Measurements from ENCODE around the gene ACVR1.

Gene ACVR1

DNA sequence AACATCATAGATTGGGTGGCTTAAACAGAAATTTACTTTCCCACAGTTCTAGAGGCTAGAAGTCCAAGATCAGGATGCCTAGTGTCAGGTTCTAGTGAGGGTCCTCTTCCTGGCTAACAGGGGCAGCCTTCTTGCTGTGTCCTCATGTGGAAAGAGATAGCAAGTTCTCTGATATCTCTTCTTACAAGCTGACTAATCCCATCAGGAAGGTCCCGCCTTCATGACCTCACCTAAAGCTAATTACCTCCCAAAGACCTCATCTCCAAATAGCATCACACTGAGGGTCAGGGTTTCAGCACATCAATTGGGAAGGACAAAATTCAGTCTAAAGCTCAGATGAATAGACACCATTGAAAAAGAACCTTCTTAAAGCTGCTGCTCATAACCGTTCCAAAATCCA, 22.9 kb downstream of the ACVR1 start:
- no peak for DNase-seq (ENCODE audit: low spot score)

DNA sequence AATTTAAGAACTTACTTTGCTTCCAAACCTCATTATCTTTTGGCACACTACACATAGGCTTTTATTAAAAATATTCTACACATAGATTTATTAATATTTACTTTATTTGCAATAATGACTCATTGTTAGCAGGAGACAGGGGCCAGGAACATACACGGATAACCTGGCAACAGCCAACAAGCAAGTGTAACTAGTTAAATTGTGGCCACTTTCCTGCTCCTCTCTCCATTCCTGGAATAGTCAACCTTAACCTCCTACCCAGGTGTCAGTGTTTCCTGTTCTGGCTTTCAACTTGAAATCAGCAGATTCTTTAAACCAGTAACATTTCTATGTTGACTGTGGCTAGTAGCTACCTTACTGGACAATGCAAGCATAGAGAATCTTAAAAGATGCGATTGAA, 26.5 kb downstream of the ACVR1 start:
- no peak for DNase-seq (ENCODE audit: low spot score)

DNA sequence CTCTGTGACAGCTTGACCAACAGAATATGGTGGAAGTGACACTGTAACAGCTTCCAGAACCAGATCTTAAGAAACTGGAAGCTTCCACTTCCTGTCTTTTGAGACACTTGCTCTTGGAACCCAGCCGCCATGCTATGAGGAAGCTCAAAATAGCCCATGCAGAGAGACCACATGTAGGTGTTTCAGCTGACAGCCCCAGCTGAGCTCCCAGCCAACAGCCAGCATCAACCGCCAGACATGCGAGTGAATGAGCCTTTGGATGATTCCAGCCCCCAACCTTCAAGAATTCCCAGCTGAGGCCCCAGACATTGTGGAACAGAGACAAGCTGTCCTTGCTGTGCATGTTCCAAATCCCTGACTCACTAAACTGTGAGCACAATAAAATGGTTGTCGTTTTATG, 27.9 kb downstream of the ACVR1 start:
- DNase-seq (ENCODE audit: low spot score) = no peak

DNA sequence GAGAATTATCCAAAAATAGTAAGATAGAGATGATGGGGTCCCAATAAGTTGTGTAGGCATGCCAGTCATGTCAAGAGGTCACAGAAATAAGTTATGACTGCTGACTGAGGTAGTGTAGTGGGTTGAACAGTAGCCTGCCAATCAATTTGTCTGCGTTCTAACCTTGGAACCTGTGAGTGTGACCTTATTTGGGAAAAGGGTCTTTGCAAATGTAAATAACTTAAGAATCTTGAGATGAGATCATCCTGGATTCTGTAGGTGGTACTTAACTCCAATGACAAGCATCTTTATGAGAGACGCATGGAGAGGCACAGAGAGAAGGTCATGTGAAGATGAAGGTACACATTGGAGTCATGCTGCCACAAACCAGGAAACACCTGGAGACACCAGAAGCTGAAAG, 31.0 kb downstream of the ACVR1 start:
- DNase-seq (ENCODE audit: low spot score) = no peak

DNA sequence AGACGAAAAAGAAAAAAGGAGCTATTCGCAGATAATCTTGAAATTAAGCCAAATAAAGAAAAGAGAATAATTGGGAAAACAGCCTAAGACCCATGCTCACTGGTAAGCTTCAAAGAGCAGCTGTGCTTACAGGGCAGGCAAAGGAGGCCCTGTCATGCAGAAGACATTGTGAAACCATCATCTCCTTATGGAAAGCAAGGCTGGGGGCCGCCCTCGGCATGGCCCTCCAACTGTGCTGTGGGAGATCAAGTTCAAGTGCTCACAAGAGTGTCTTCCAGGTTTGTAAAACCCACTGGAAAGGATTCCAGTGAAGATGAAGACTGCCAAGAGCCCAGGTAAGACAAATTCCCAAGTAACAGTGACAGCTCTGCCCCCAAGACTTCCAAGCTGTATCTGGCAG, 32.2 kb downstream of the ACVR1 start:
- DNase-seq (ENCODE audit: low spot score) = no peak

DNA sequence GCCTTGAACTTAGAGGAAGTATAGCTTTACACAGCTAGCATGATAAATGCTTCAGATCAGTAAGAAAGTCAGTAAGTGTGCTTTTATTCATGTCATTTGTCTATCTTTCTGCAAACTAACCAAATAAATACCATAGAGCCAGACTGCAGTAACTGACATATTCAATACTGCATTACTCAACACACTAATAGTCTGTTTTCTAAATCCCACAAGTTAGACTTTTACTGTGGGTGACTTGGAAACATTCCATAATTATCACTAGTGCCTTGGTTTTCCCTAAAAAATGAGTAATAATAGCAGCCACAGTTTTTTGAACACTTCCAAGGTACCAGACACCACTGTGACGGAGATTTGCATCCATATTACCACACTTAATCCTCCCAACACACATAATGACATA, 33.0 kb downstream of the ACVR1 start:
- DNase-seq (ENCODE audit: low spot score) = no peak

DNA sequence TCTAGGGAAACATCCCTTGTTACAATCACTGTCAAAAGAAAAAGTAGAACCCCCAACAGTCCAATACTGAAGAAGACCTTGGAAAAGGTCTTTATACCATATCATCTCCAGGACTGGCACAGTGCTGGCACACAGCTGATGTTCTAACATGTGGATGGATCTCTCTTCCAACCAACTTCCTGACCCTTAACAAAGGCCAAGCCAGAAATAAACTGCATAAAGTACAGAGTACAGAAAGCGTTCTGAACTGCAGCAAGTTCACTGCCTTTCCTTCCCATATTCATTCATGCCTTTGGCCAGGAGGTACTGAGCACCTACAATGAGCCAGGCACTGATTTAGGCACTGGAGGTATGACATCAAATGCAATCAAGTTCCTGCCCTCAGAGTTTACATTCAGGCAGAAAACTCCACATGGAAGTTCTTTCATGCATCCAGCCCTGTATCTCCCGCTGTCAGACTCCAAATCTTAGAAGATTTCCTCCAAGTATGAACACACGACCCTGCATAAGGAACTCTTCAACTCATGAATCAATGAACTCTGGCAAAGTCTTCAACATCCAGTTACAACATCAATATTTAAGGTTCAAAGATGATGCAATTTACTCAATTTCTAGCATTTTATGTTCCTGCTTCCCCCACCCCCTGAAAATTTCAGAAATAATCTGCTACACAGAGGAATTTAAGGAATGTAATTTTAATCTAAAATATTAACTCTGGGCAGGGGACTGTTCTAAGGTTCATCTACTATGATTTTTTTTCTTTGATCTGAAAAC, 33.8 kb downstream of the ACVR1 start:
- no peak for DNase-seq (ENCODE audit: low spot score)

DNA sequence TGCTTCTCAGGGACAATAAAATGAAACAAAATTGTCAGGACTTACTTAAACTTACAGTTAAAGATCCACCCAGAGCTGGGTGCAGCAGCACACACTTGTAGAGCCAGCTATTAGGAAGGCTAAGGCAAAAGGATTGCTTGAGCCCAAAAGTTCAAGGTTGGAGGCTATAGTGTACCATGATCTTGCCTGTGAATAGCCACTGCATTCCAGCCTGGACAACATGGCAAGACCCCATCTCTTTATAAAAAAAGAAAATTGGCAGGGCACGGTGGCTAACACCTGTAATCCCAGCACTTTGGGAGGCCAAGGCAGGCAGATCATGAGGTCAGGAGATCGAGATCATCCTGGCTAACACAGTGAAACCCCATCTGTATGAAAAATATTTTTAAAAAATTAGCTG, 34.6 kb downstream of the ACVR1 start:
- no peak for DNase-seq (ENCODE audit: low spot score)

DNA sequence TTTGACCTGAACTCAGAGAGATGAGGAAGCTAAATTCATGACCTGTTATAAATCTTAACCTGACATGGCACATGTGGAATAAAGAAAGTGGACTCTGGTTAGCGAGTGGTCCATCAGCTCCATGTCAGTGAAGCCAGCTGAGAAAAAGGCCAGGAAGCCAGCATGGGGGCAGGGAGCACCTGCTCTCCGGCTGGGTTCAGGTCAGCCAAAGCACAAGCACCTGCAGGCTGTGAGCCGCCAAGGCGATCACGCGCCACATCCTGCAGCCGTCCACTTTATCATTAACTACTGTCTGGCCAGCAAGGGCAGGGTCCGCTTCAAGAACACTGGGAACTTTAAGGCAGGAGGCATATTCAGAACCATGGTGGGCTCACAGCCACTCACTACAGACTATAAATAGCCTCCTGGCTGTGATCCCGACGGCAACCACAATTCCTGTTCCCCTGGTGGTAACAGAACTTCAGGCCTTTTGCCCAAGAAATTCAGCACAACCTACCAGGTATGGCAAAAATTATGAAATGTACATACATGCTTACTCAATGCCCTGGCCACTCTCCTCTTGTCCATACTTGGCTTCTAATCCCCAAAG, 35.5 kb downstream of the ACVR1 start:
- no peak for DNase-seq (ENCODE audit: low spot score)

DNA sequence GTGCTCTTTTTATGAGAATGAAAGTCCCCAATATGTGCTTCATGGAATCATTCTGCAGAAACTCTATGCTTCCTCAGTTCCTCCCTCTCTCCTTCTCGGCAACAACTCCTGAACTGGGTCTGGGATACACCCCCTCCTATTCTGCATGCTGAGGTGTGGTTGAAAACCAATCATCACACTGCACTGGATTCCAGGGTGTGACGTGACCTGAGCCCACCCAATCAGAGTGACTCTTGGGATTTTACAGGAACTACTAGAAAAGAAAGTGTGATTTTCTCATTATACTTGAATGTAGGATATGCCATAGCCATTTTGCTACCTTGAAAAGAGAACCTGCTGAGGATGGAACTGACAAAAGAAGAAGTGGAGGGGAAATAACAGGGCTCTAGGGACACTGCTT, 36.3 kb downstream of the ACVR1 start:
- DNase-seq (ENCODE audit: low spot score) = no peak

DNA sequence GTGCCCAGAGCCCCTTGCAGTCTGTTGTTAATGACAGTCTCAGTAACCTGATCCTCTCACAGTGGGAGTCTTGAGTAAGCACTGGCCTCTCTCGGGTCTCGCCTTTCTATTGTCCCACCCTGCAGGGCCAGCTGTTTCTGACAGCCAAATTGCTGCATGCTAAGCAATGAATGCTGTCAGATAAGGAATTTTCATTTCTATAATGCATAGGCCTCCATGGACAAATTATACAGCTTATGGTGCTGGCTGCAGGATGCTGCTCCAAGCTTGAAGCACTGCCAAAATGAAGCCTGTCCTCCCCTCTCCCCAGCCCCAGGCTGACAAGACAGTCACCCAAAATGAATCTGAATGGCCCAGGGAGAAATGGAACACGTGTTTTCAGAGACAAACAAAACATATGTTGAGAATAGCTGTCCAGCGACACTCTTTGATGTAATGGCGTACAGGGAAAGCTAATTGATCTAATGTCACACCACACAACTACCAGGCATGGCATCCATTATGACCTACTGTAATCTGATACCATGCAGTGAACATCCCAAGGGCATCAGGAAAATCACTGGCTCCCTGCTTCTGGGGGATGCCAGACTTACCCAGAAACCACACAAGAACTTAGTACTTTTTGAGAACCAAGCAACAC, 36.8 kb downstream of the ACVR1 start:
- no peak for DNase-seq (ENCODE audit: low spot score)

DNA sequence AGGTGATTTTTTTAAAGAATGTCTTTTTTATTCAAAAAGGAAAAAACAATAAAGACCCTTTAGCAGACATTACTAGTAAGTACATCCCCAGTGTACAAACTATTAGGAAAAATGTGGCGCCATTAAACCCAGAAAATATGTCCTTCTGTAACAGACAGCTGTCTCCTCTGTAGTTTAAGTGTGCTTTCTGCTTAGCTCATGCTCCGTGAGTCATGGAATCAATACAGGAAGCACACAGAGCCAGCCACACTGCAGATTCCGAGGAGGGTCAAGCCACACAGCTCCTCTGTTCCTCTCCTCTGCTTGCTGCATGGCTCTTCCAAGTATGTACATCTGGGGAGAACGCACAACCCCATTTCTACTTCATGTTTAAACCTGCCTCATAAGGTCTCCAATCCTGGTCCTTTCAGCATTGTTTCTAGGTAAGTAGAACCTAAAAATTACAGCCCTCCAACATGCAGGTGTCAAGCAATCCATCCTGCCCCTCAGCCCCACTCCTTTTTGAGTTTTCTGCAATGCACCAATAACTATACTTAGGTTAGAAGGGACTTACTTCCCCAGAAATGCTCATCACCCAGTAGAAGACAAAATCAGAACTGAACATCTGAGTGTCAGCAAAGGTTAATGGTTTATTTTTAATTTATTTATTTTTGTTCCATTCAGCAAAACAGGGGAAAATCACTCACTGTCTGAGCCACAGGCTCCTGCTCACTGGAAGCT, 37.5 kb downstream of the ACVR1 start:
- peak; percentile 61 for DNase-seq (ENCODE audit: low spot score)

DNA sequence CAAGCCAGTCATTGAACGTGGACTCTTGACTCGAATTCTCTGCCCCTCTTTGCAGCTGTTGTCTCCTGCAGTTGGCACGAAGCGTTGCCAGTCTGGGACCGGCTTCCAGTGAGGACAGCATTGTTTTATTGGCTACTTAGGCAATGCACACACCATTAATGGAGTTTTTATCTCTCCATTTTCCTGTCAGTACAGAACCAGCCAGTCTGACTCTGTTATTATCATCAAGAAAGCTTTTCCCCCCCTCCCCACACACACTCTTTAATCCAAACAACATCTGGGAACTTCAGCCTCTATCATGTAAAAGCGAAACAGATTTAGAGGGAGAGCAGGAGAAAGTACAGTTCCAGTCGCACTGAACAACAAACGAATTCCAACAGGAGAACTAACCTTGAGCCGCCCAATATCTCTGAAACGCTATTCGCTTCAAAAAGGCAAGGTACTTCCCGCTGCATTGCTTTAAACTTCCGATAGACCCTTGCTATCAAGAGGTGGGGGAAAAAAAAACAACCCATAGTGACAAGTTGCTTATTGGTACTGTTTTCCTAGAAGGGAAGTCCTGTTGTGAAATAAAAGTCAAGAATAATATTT, 38.2 kb downstream of the ACVR1 start:
- no peak for DNase-seq (ENCODE audit: low spot score)

DNA sequence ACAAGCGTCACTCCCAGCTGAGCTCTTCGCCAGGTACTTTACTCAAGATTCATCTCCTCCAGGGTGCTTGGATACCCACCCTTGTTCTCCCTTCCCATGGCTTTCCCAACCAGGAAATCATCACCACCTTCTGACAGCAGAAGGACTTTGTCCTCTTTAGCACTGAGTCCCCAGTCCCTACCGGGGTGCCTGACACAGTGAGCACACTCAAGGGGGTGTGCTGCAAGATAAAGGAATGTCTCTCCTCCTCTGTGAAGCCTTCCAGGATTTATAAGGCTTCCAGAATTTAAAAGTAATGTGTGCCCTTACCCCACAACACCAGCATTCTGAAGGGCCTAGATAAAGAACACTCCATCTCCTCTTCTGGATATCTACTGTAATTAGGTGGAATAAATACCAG, 39.6 kb downstream of the ACVR1 start:
- DNase-seq (ENCODE audit: low spot score) = no peak

DNA sequence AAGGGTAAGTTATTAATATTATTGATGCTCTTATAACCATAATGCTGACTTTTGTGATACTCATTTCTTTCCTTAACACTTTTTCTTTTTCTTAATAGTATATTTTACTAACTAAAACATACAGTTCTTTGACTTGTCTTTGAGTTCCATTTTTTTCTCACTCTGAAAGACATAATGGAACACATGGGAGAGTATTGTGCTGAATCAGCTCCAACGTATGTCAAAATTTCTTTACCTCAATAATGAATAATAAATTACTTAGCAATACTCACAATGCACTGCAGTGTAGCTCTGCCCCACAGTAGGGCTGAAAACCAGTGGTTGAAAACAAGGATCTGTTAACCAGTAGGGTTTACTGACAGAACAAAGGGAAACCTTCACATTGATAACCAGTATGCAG, 40.7 kb downstream of the ACVR1 start:
- DNase-seq (ENCODE audit: low spot score) = no peak

DNA sequence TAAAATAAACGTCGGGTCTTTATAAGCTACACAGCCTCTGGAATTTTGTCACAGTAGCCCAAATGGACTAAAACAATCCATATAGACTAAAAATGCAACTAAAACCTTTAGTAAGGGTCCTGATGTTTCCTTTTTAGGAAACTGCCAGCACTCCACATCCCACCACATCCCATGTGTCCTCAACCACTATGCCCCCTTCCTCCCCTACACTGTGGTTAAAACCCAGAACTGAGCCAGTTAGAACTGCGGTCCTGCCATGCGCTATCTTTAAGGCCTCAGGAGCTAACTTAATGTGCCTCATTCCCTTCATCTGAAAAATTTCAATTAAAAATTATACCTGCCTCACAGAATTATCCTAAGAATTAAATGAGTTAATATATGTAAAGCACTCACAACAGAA, 41.1 kb downstream of the ACVR1 start:
- no peak for DNase-seq (ENCODE audit: low spot score)

DNA sequence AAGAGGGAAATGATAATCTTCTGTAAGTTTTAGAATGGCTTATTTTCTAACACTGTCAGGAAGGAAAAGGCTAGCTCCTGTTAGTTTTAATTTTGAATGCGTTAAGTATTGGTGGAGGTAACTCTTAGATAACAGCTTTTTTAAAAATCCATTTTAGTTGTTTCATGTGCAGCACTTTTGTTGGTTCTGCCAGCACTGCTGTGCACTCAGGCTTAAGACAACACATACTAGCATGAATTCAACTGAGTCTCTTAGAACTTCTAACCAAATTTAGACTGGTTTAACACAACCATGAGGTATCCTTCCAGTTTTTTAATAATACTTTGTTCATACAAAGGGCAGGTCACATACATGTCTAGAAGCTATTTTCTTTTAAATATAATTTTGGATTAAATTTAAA, 42.4 kb downstream of the ACVR1 start:
- no peak for DNase-seq (ENCODE audit: low spot score)

DNA sequence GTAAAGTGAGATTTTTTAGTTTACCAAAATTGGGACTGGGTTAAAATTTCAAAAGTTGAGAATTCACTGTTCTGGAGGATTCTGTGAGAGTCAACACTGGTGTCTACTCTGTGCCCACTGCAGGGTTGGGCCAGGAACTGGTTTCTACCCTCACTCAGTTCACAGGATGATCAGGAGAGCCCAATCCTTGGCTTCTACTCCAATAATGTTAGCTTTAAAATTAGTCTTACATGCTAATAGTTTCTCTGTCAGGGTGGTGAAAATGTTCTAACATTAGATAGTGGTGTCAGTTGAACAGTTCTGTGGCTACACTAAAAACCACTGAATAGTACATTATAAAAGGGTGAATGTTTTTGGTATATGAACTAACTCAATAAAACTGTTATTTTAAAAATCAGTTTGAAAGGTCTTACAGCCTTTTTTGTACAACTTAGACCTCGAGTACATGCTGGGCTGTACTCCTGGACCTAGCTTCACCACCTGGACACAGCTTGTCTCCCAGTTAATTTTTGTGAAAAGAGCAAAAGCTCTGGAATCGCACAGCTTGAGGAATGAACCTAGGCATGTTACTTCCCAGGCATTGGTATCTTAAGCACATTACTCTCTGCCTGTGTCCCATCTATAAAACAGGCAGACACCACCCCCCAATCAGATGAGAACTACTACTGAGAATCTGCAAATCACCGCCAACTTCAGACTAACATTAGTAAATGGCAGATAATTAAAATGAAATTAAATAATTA, 44.4 kb downstream of the ACVR1 start:
- DNase-seq (ENCODE audit: low spot score) = no peak

DNA sequence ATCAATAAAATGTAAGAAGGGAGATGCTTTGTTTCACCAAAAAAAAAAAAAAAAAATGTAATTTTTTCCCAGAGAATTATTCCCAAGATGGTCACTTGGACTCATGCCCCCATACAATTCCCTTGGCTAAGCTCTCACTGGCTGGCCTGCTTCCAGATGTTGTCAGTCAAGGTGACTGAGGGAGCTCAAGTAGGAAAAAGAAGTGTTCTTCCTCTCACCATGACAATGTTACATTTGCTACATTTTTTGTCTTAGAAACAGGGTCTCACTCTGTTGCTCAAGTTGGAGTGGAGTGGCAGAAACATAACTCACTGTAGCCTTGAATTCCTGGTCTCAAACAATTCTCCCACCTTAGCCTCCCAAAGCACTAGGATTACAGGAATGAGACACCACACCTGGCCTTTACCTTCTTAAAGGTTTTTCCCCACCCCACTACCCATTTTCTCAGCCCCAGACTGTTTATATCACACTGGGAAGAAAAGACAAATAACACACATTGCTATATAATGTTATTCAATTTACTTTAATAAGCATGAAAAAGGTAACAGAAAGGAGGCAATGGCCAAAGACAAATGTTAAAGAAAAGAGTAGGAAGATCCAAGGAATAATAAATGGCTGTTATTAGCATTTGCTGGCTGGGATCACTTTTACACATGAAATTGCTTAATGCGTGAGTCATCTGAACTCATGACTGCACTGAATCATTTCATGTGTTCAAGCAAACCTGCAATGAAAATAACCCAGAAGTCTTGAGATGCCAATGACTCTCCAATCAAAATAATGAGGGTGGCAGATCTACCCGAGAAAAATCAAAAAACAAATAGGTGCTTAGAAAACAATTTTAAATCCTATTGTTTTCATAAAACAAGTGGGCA, 45.2 kb downstream of the ACVR1 start:
- peak; percentile 70 for DNase-seq (ENCODE audit: low spot score)

DNA sequence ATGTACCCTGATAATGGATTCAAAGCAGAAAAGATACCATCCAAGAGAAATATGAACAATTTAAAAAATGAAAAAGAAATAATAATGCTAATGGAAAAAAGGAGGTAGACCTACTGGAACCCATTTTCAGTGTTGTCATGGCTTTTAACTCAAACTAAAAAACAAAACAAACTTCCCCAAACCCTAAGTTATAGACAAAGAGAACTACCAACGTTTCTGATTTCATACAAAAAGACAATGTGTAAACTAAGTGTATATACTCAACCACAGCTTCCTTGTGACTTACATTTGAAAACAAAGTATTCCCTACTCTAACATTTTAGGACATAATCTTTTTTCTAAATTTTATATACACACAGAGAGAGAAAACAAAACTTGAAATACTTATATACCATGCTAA, 45.9 kb downstream of the ACVR1 start:
- DNase-seq (ENCODE audit: low spot score) = no peak

DNA sequence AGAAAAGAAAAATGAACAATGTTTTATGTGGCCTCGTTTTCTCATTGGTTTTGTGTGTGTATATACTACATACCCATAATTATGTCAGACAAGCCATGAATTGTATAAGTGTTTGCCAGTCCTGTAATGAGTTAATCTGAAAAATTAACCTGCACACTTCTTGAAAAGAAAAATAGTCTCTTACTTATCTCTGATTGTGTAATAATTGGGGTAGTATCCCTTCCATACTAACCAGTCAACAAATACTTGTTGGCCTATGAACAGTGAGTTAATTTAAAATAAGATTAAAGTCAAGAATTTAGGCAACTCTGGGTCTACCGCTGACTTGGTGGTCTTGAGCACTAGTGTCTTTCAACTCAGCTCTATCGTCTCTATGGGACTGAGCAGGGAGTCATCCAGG, 48.8 kb downstream of the ACVR1 start:
- no peak for DNase-seq (ENCODE audit: low spot score)

Data from AG08396 (cell line).